GM23338 (cell line): ENCODE results near the gene WDR1. TPM values are rescaled to one million over a fixed set of nuclear protein-coding genes. Genes with fewer than 3 reads are reported as not detected.
A peak's percentile ranks its signal among the peaks of the same experiment; 100 is the strongest.

Source experiments
- ATAC-seq: fragments of 200-7000 bp; cut with Tn5 transposase; 3 replicates; pipeline ENCODE4 v1.9.1; 2020
- DNase-seq: peaks from one replicate; pipeline ENCODE4 v3.0.0-alpha.2; 2015; ENCODE audit warnings: low spot score
- H2AFZ ChIP-seq: fragments of 200-600 bp; sonication (generic); 2 replicates; pipeline ENCODE4 v1.8.0; 2016; ENCODE audit warnings: antibody characterized with exemption, mild to moderate bottlenecking, moderate library complexity
- H3F3A ChIP-seq: fragments of 200-600 bp; sonication (generic); replicated peaks from 2 replicates; pipeline ENCODE4 v1.8.0; 2017; ENCODE audit warnings: antibody characterized with exemption, mixed run types, low read depth
- H3K27ac ChIP-seq: fragments of 200-600 bp; sonication (generic); 2 replicates; pipeline ENCODE4 v1.6.1; 2016; ENCODE audit warnings: low read depth
- H3K27me3 ChIP-seq: fragments of 200-600 bp; sonication (generic); 2 replicates; pipeline ENCODE4 v1.8.0; 2016; ENCODE audit warnings: mild to moderate bottlenecking, mixed run types, moderate library complexity; ENCODE audit not compliant: insufficient read depth
- H3K36me3 ChIP-seq: fragments of 200-600 bp; sonication (generic); 2 replicates; pipeline ENCODE4 v1.8.0; 2016; ENCODE audit warnings: mild to moderate bottlenecking; ENCODE audit not compliant: insufficient read depth
- H3K4me1 ChIP-seq: fragments of 200-600 bp; sonication (generic); 2 replicates; pipeline ENCODE4 v1.8.0; 2016; ENCODE audit warnings: mild to moderate bottlenecking, moderate library complexity; ENCODE audit not compliant: insufficient read depth
- H3K4me2 ChIP-seq: fragments of 200-600 bp; sonication (generic); 2 replicates; pipeline ENCODE4 v1.7.1; 2017; ENCODE audit warnings: mixed run types
- H3K4me3 ChIP-seq: fragments of 200-600 bp; sonication (generic); 2 replicates; pipeline ENCODE4 v1.6.1; 2016; ENCODE audit warnings: mixed run types
- H3K79me2 ChIP-seq: fragments of 200-600 bp; sonication (generic); replicated peaks from 2 replicates; pipeline ENCODE4 v1.8.0; 2017; ENCODE audit warnings: mild to moderate bottlenecking; ENCODE audit not compliant: insufficient read depth
- H3K9me2 ChIP-seq: fragments of 200-600 bp; sonication (generic); 2 replicates; pipeline ENCODE4 v1.8.0; 2017; ENCODE audit not compliant: insufficient read depth
- H4K20me1 ChIP-seq: fragments of 200-600 bp; sonication (generic); replicated peaks from 2 replicates; pipeline ENCODE4 v1.8.0; 2017; ENCODE audit warnings: mild to moderate bottlenecking; ENCODE audit not compliant: insufficient read depth
- H3K27ac Mint-ChIP-seq: 2 replicates; pipeline ENCODE4 v1.8.0; 2020; ENCODE audit warnings: inconsistent platforms, mild to moderate bottlenecking, moderate library complexity, mixed read lengths
- H3K27me3 Mint-ChIP-seq: 3 replicates; pipeline ENCODE4 v1.8.0; 2022; ENCODE audit warnings: low read depth, mild to moderate bottlenecking, moderate library complexity, mixed read lengths, inconsistent platforms; ENCODE audit not compliant: insufficient read depth, poor library complexity
- H3K36me3 Mint-ChIP-seq: 3 replicates; pipeline ENCODE4 v1.8.0; 2021; ENCODE audit warnings: low read depth, mild to moderate bottlenecking, inconsistent platforms, moderate library complexity, mixed read lengths
- H3K4me1 Mint-ChIP-seq: 3 replicates; pipeline ENCODE4 v1.8.0; 2020; ENCODE audit warnings: mild to moderate bottlenecking, inconsistent platforms, mixed read lengths
- H3K4me3 Mint-ChIP-seq: 3 replicates; pipeline ENCODE4 v1.8.0; 2021; ENCODE audit warnings: moderate library complexity, mild to moderate bottlenecking, inconsistent platforms, mixed read lengths
- H3K9me3 Mint-ChIP-seq: 3 replicates; pipeline ENCODE4 v1.8.0; 2020; ENCODE audit warnings: moderate library complexity, mild to moderate bottlenecking, inconsistent platforms, mixed read lengths
- CREB1 ChIP-seq: fragments of 250-450 bp; sonication (Bioruptor Pico); IDR thresholded peaks from 2 replicates; pipeline ENCODE4 v1.5.0; 2020; ENCODE audit warnings: low read depth, mild to moderate bottlenecking, moderate library complexity
- ETS1 ChIP-seq: IDR thresholded peaks from 2 replicates; pipeline ENCODE4 v1.6.1; 2016; ENCODE audit warnings: antibody characterized with exemption
- EZH2 ChIP-seq: fragments of 200-600 bp; sonication (generic); IDR thresholded peaks from one replicate; pipeline ENCODE4 v1.8.0; 2017; ENCODE audit warnings: antibody characterized with exemption, mild to moderate bottlenecking, low read depth; ENCODE audit not compliant: unreplicated experiment
- EZH2phosphoT487 ChIP-seq: fragments of 200-600 bp; sonication (generic); IDR thresholded peaks from one replicate; pipeline ENCODE4 v1.8.1; 2018; ENCODE audit warnings: antibody characterized with exemption; ENCODE audit not compliant: unreplicated experiment
- JUNB ChIP-seq: IDR thresholded peaks from one replicate; pipeline ENCODE4 v1.6.1; 2016; ENCODE audit warnings: antibody characterized with exemption; ENCODE audit not compliant: unreplicated experiment
- NANOG ChIP-seq: IDR thresholded peaks from 2 replicates; pipeline ENCODE4 v1.6.1; 2016; ENCODE audit warnings: antibody characterized with exemption, borderline replicate concordance
- POLR2AphosphoS5 ChIP-seq: IDR thresholded peaks from 2 replicates; pipeline ENCODE4 v1.6.1; 2016; ENCODE audit warnings: antibody characterized with exemption, low read depth
- STAT1 ChIP-seq: IDR thresholded peaks from one replicate; pipeline ENCODE4 v1.6.1; 2016; ENCODE audit warnings: antibody characterized with exemption; ENCODE audit not compliant: unreplicated experiment
- ZNF114 ChIP-seq: fragments of 250-450 bp; sonication (Bioruptor Pico); IDR thresholded peaks from 2 replicates; pipeline ENCODE4 v1.5.0; 2020; ENCODE audit warnings: mild to moderate bottlenecking, moderate library complexity
- ZNF331 ChIP-seq: fragments of 250-450 bp; sonication (Bioruptor Pico); IDR thresholded peaks from 2 replicates; pipeline ENCODE4 v1.5.0; 2020; ENCODE audit warnings: low read depth, mild to moderate bottlenecking, moderate library complexity
- ZNF462 ChIP-seq: fragments of 250-450 bp; sonication (Bioruptor Pico); IDR thresholded peaks from 2 replicates; pipeline ENCODE4 v1.5.0; 2020; ENCODE audit warnings: mild to moderate bottlenecking, moderate library complexity
- polyA plus RNA-seq: library from polyadenylated mRNA; unstranded; fragments of >200 nt; fragmentation: Nextera tagmentation; extraction: Ambion mirVana; gene quantifications from 2 replicates; pipeline ENCODE4 v1.2.1, GENCODE V29; 2016
- total RNA-seq: library from RNA; depleted of rRNA; stranded (reverse); fragments of >200 nt; shearing (Covaris generic); gene quantifications from 2 replicates; pipeline ENCODE4 v1.2.3, GENCODE V29; 2014
- TF ChIP-seq, protein P1 (sequence below): IDR thresholded peaks from one replicate; pipeline ENCODE4 v1.6.1; 2018; ENCODE audit warnings: antibody characterized with exemption; ENCODE audit not compliant: unreplicated experiment
- TF ChIP-seq, protein P2 (sequence below), 2 experiments: fragments of 200-600 bp in 1 of 2; sonication (generic) in 1 of 2; conservative IDR thresholded peaks; 2 replicates each; pipeline versions ENCODE4 v1.5.1 to v1.6.1; 2016 to 2017; ENCODE audit warnings: antibody characterized with exemption in 2 of 2, low read depth in 2 of 2, mild to moderate bottlenecking in 2 of 2, moderate library complexity in 1 of 2

The WDR1 gene
- total and polyA plus RNA-seq, 2 experiments from 2014 or later: 93.2 to 248 TPM

DNA sequence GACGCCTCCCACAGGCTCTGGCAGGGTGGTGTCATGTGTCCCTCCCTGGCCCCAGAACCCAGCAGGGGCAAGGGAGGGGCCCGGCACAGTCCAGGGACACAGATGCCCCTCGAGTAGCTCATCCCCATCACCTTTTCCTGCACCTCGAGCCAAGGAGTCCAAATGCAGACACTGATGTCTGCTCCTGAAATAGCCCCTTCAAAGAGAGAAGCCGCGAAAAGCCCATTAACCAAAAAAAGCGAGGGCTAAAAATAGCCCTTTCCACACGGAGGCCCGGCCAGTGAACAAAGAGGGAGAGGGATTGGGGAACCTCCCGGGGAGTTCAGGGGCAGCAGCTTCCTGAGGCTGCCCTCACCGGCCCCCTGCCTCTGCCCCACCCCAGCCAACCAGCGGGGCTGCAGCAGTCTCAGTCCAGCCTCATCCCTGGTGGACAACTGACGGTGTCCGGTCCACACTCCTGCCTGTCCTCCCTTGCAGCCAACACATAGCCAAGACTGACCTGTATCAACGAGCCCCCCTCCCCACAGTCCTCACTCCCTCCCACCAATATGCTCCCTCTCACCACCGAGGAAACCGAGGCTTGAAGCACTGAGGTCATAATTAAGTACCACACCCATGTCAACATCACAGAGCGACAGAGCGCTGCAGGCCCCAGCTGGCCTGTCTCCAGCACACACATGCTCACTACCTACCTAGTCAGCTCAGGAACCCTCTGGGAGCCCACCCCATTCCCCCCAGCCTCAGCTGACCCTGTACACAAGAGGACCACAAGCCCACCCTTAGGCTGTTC, 23.9 kb downstream of the WDR1 start:
- Mint-ChIP-seq H3K9me3 (no peaks in the 10 kb centered on the region), H3K36me3 (peaks cover 96% of the 10 kb centered on the region), H3K27ac (peak overlapping the region; percentile 82; the same call in 1 of the 2 replicates), H3K27me3 (peaks cover 17% of the 10 kb centered on the region), H3K4me3 (no peak overlapping the region), H3K4me1 (peaks cover 28% of the 10 kb centered on the region)
- Histone ChIP-seq H3K4me3 (no peak overlapping the region), H2AFZ (no peak overlapping the region), H3K27ac (no peak overlapping the region), H3K27me3 (no peaks in the 10 kb centered on the region), H3F3A (no peaks in the 10 kb centered on the region), H3K4me2 (no peak overlapping the region), H3K4me1 (peaks cover 5% of the 10 kb centered on the region; the same call in 1 of the 2 replicates), H3K36me3 (peaks cover 37% of the 10 kb centered on the region), H3K9me2 (no peaks in the 10 kb centered on the region), H3K79me2 (peaks cover 82% of the 10 kb centered on the region), H4K20me1 (peaks cover 21% of the 10 kb centered on the region)
- DNase-seq (no peak), ATAC-seq (peak; percentile 8; the same call in 2 of the 3 replicates)
- TF ChIP-seq, protein P1, sequence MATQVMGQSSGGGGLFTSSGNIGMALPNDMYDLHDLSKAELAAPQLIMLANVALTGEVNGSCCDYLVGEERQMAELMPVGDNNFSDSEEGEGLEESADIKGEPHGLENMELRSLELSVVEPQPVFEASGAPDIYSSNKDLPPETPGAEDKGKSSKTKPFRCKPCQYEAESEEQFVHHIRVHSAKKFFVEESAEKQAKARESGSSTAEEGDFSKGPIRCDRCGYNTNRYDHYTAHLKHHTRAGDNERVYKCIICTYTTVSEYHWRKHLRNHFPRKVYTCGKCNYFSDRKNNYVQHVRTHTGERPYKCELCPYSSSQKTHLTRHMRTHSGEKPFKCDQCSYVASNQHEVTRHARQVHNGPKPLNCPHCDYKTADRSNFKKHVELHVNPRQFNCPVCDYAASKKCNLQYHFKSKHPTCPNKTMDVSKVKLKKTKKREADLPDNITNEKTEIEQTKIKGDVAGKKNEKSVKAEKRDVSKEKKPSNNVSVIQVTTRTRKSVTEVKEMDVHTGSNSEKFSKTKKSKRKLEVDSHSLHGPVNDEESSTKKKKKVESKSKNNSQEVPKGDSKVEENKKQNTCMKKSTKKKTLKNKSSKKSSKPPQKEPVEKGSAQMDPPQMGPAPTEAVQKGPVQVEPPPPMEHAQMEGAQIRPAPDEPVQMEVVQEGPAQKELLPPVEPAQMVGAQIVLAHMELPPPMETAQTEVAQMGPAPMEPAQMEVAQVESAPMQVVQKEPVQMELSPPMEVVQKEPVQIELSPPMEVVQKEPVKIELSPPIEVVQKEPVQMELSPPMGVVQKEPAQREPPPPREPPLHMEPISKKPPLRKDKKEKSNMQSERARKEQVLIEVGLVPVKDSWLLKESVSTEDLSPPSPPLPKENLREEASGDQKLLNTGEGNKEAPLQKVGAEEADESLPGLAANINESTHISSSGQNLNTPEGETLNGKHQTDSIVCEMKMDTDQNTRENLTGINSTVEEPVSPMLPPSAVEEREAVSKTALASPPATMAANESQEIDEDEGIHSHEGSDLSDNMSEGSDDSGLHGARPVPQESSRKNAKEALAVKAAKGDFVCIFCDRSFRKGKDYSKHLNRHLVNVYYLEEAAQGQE: no peak
- no peak for TF ChIP-seq NANOG
- TF ChIP-seq, protein P2, sequence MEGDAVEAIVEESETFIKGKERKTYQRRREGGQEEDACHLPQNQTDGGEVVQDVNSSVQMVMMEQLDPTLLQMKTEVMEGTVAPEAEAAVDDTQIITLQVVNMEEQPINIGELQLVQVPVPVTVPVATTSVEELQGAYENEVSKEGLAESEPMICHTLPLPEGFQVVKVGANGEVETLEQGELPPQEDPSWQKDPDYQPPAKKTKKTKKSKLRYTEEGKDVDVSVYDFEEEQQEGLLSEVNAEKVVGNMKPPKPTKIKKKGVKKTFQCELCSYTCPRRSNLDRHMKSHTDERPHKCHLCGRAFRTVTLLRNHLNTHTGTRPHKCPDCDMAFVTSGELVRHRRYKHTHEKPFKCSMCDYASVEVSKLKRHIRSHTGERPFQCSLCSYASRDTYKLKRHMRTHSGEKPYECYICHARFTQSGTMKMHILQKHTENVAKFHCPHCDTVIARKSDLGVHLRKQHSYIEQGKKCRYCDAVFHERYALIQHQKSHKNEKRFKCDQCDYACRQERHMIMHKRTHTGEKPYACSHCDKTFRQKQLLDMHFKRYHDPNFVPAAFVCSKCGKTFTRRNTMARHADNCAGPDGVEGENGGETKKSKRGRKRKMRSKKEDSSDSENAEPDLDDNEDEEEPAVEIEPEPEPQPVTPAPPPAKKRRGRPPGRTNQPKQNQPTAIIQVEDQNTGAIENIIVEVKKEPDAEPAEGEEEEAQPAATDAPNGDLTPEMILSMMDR (conservative IDR thresholded peaks at IDR 0.05; ENCODE audit: low read depth in 2 of 2): no peak
- no peak for TF ChIP-seq ETS1
- TF ChIP-seq ZNF331 (CRISPR knock-in tag): no peak
- no peak for TF ChIP-seq CREB1 (CRISPR knock-in tag)
- no peak for TF ChIP-seq ZNF114 (CRISPR knock-in tag)
- TF ChIP-seq EZH2phosphoT487: no peak
- TF ChIP-seq EZH2: no peak
- TF ChIP-seq STAT1: no peak
- TF ChIP-seq JUNB: no peak
- no peak for TF ChIP-seq ZNF462 (CRISPR knock-in tag)
- TF ChIP-seq POLR2AphosphoS5: no peak
